Stimulated activated naive CD4-positive, alpha-beta T cell (primary cell): ENCODE measurements around the gene EMC8.
"Not testable (repeated sequence)": the region's sequence is repeated elsewhere in the genome, so short reads cannot be mapped to it uniquely, and the experiment has no call there.

ENCODE experiments used
- DNase-seq, 6 experiments: peaks; one replicate each; lab custom pipeline; 2025; lab: John Stamatoyannopoulos, UW

Gene EMC8

GRCh38 chr16:85812811-85813700 lies 13.7 kb upstream of the EMC8 start:
- DNase-seq, result no peak

DNA sequence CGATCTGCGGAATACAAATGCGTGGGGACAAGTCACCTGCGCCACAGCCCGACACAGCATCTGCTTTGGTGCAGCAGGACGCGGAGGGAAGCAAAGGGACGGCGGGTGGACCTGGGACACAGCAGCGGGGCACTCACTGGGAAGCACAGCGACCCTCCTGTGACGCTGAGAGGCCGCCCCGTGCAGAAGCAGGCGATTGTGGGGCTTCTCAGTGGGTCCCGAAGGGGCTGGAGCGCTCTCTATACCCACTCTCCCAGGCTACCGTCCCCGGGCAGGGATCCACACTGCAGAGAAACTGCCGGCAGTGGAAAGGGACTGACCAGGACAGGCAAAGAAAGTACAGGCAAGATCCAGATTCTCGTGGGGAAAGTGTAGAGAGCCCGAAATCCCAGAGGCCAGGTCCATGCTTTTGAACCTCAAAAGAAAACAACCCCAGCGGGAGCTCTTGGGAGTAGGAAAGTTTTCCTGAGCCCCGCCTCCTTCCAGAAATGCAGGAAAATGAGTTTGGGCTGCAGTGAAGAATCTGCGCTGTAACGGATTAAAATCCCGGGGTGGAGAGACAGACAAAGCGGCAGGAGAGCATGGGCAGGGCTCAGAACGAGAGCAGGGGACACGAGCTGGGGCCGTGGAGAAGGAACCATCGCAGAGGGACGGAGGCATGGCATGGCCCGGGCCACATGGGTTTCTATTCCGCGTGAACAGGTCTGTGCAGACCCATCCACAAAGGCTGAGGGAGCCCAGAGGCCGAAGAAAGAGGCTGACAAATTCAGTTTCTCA lies 12.9 kb upstream of the EMC8 start:
- DNase-seq, result no peak

GRCh38 chr16:85810742-85811115 lies 11.4 kb upstream of the EMC8 start:
- no peak for DNase-seq

DNA sequence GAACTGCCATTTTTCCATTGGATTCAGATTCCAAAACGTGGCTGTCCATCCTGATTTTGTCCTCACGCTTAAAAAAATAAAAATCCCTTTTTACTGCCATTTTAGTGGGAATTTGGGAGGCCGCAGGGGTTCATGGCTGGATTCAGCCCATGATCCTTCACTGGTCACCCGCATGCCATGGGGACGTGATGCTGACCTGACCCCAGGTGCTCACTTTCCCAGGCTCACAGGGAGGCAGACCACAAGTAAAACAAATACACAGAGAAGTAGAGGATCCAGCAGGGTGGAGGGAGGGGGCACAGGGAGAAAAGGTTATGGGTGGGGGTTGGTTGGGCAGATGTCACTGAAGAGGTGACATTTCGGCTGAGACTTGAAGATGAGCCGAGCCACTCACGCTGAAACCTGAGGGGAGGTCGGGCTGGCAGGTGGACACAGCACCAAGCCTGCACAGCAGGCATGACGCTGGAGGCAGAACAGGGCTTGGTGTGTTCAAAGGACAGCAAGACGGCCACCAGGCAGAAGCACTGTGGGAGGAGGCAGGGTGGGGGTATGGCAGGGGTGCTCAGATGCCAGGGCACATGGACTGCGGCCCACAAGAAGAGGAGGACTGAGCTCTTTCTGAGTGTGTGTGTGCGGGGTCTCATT lies 10.9 kb upstream of the EMC8 start:
- DNase-seq, result no peak

GRCh38 chr16:85809645-85810044 lies 10.3 kb upstream of the EMC8 start:
- DNase-seq, result no peak

DNA sequence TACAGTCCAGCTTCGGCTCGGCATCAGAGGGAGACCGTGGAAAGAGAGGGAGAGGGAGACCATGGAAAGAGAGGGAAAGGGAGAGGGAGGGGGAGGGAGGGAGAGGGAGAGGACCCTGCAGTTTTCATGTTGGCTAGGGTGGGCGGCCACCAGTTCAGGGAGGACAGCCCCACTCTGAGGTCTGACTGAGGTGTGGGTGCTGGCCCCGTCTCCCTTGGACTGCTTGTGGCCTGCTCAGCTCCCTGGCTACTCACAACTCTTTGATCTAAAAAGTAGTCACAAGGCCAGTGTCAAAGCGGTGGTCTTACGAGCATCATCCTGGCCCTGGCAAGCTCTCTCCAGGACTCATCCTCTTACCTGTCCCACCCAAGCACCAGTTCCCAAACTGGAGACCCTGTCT lies 9.6 kb upstream of the EMC8 start:
- DNase-seq, result no peak

DNA sequence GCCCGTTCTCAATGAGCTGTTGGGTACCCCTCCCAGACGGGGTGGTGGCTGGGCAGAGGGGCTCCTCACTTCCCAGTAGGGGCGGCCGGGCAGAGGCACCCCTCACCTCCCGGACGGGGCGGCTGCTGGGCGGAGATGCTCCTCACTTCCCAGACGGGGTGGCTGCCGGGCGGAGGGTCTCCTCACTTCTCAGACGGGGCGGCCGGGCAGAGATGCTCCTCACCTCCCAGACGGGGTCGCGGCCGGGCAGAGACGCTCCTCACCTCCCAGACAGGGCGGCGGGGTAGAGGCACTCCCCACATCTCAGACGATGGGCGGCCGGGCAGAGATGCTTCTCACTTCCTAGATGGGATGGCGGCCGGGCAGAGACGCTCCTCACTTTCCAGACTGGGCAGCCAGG lies 8.8 kb upstream of the EMC8 start:
- DNase-seq, result not testable (repeated sequence)

- DNase-seq, result not testable (repeated sequence)
Measured at GRCh38 chr16:85807340-85807739, 8.0 kb upstream of the EMC8 start.

DNA sequence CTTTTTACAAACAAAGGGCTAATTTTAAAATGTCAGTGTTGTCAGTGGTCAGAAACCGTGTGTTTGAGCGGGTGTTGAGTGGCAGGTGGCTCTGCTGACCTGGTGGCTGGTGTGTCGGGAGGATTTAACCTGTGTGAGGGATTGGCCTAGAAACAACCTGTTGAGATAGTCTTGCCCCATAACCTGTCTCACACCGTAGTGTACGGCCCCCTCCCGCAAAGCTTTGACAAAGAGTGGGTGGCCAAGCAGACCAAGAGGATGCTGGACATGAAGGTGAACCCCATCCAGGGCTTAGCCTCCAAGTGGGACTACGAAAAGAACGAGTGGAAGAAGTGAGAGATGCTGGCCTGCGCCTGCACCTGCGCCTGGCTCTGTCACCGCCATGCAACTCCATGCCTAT lies 7.2 kb upstream of the EMC8 start:
- DNase-seq, result no peak

- DNase-seq, result no peak
Measured at GRCh38 chr16:85805442-85806045, 6.2 kb upstream of the EMC8 start.

DNA sequence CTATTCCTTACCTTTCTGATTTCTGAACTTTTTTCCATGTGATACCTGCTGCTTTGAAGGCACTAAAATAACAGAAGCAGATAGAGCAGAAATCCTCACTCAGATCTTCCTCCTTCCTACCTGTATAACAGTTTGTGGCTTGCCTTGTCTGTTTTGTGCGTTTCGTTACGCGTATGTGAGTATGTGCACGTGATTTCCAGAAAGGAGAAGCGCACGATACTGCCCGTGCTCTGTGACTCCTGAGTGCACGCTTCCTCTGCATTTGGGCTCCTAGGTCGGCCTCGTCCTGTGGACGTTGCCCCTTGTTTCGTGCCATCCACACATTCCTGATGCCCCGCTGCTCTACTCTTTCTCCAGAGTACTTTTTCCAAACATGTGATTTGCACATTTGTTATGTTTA lies 4.2 kb upstream of the EMC8 start:
- DNase-seq, result no peak

GRCh38 chr16:85800321-85800669 lies 951 bp upstream of the EMC8 start:
- peak in 1 of 6 experiments; percentile 54 for DNase-seq

GRCh38 chr16:85798901-85799496 lies 345 bp downstream of the EMC8 start:
- DNase-seq, result peak in 3 of 6 experiments; percentile 33 to 46 (median 35)

GRCh38 chr16:85798283-85798776 lies 1.0 kb downstream of the EMC8 start:
- no peak for DNase-seq

- DNase-seq, result no peak
Measured at GRCh38 chr16:85796599-85796998, 2.7 kb downstream of the EMC8 start.

GRCh38 chr16:85796152-85796551 lies 3.2 kb downstream of the EMC8 start:
- DNase-seq, result no peak

DNA sequence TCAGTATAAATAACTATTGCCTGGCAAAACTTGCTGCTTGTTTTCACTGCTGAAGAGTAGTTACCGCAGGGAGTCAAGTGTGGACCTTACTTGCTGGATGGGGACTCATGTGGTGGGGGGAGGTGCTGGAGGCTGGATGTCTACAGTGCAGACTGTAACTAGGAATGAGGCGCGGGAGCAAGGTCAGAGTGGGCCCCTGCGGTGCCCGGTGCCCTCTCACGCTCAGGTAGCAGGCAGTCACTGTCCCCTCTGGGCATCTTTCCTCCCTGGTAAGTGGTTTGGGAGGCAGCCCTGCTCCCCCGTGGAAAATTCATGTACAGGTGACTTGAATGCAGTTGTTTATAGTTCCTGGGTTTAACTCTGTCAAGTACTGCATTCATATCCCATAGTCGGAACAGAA lies 4.6 kb downstream of the EMC8 start:
- no peak for DNase-seq

DNA sequence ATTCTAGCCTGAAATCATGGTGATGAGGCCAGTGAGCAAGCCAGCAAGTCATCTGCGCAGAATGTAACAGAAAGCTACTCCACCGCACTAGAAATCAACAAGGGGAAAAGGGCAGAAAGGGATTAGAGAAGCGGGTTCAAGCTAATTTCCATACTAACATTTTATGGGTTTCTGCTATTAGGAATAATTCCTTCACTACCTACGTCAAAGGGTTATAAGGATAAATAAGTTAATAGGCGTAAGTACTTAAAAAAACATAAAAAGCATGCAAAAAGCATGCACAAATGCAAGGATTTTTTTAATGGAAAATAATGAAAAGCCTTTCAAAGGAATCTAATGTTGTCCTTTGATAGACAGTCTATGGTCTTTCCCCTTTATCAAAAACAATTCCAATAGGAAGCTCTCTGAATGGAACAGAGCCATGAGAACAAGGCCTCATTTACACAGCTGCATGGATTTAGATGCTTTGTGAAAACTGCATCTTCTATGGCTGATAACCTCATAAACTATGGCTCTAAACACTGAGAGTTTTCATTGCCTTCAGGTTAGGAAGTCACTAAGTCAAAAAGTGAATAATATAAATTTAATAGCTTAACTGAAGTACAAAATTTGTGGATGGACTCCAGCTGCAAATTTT lies 5.6 kb downstream of the EMC8 start:
- no peak for DNase-seq

- DNase-seq, result peak in 2 of 6 experiments; percentile 21
Measured at GRCh38 chr16:85789773-85790172, 9.6 kb downstream of the EMC8 start.

- no peak for DNase-seq
Measured at GRCh38 chr16:85788819-85789218, 10.5 kb downstream of the EMC8 start.

- DNase-seq, result no peak
Measured at GRCh38 chr16:85785927-85786326, 13.4 kb downstream of the EMC8 start.
